Peyer's patch (tissue), 4 donors: ENCODE measurements around the gene PCNP.
"Not testable (repeated sequence)": the region's sequence is repeated elsewhere in the genome, so short reads cannot be mapped to it uniquely, and the experiment has no call there.

Experiments used
- CTCF ChIP-seq, 6 experiments: fragments of 450-650 bp in 4 of 6; fragments of 200-600 bp in 2 of 6; sonication (generic) in 1 of 6; IDR thresholded peaks; one replicate each; pipeline ENCODE4 v1.5.1; 2017 to 2019; ENCODE audit warnings: antibody characterized with exemption in 6 of 6, mild to moderate bottlenecking in 3 of 6, moderate library complexity in 1 of 6
- POLR2A ChIP-seq, 2 donors: fragments of 450-650 bp; IDR thresholded peaks; one replicate each; pipeline ENCODE4 v1.5.1; 2017; ENCODE audit warnings: antibody characterized with exemption in 2 of 2, mild to moderate bottlenecking in 2 of 2, moderate library complexity in 2 of 2

GRCh38 chr3:101631959-101632358 is 58.0 kb downstream of the PCNP start:
- TF ChIP-seq CTCF, POLR2A (IDR thresholded peaks at IDR 0.05): not testable (repeated sequence)
